COLO668 (cell line): Measurements from ENCODE around the gene GPSM3.
"Not testable (repeated sequence)": the region's sequence is repeated elsewhere in the genome, so short reads cannot be mapped to it uniquely, and the experiment has no call there.

Source experiments
- DNase-seq: peaks from one replicate; lab custom pipeline; 2025; ENCODE audit not compliant: unreplicated experiment; lab: John Stamatoyannopoulos, UW

GPSM3 gene

GRCh38 chr6:32192608-32193039 is at the start of gene GPSM3:
Gene GPSM3 (minus strand): TSS chr6:32192643. CDS start chr6:32192513, 130 bp downstream.
- peak; percentile 19 for DNase-seq

DNA sequence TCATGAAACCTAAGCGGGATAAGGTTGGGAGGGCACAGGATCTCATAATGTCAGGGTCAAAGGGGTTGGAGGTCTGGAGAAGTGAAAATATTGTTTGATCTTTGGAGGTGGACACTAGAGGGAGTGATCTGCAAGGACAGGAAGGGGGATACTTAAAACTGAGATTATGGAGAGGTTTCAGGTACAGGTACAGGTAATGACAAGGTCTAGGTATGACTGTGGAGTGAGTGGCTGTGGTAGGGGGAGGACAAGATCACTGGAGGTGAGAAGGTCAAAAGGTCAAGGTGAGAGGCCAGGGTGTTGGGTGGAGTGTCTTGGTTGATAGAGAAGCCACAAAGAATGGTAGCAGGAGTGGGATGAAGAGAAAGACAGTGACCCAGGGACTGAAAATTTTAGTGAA is 48.2 kb upstream of the GPSM3 start:
- no peak for DNase-seq

DNA sequence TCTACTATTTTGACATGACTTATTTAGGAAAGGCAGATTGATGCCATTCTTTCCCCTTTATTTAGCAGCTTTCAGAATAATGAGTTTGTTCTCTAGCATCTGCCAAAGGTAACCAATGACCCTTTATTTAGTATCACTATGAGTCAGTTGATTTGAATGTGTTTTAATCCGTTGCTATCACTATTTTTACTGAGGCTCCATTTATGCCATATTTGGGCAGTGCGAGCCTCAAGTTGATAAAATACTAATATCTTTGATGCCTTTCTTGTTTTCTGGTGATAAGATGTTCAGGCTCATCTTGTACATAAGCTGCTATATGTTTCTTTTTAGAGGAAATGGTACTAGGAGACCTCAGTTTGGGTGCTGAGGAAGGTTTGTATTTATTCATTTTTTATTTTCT is 47.0 kb upstream of the GPSM3 start:
- DNase-seq: no peak

DNA sequence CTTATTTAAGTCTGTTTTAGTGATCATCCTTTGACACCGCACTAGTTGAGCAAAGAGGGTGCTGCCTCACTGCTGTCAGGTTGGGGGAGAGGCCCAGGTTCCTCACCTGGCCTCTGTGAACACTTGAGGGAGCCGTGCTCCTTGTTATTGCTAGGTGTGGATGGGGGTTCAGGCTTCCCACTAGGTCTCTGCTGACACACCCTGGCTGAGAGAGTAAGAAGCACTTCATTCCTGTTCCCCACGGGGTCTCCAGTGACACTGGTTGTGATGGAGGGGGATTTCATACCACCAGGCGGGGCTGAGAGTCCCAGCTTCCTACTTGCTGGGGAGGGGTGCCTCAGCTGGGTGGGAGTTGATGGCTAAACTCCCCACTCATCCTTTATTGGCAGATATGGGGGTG is 42.5 kb upstream of the GPSM3 start:
- DNase-seq: no peak

GRCh38 chr6:32226434-32226833 is 34.0 kb upstream of the GPSM3 start:
- DNase-seq: no peak

DNA sequence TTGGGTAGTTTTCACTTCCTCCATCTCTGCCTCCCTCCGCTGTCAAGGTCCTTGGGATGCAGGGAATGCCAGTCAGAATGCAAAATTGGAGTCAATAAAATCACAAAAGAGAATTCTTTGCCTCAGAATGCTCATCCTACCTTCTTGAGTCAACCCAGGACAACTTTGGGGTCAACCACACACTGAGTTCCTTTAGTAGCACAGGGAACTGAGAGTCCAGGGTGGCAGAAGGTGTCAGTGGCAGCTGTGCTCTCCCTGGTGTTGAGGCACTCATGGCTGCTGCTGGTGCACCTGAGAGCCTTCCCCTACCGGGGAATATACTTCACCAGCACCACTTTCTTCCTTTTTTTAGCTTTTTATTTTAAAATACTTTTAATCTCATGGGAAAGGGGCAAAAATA is 32.3 kb upstream of the GPSM3 start:
- DNase-seq: no peak

DNA sequence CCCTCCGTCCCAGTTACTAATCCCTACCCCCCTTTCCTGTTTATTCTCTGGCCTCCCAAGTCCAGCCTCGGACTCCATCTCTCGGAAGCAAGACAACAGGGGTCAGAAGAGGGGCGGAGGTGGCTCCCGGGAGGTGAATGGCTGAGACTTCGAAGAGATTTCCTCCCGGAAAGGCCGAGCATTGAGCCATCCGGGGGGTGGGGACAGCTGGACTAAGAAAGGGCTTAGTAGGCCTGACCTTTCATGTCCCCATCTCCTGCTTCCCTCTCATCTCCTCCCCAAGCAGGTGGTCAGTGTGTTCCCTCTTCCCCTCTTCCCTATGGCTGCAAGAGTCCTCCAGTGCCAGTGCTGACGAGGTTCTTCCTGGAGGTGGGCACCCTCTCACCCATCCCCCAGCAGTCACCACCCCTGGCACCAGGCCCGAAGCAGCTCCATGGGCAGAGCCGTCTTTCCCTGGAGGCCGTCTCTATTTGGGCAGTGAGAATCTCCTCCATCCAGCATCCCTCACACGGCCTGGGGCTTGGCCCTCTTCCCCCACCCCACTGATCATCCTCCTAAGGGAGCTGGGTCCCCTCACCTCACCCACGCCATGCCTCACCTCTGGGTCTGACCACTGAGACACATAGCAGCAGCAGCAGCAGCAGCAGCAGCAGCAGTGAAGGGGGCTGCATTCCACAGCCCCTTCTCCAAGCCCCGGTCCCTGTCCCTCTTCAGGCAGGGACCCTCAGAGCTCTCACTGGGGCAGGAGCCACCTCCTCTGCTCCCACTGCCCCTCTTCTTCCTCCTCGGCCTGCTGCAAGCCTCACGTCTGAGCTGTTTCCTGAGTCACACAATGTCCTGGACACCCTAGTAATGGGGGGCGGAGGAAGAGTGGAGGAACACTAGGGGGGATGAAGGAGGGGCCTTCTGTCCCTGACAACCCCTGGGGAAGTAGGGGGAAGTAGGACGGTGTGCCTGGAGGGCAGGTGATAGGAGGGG is 31.1 kb upstream of the GPSM3 start, which contains the start of gene NOTCH4:
Gene NOTCH4, minus strand, starts transcription at position 810 of the 978 bp plus-strand sequence. Its CDS starts 139 bp downstream, at position 671.
- DNase-seq: no peak

- DNase-seq: no peak
Measured at GRCh38 chr6:32222333-32223230, 30.1 kb upstream of the GPSM3 start.

DNA sequence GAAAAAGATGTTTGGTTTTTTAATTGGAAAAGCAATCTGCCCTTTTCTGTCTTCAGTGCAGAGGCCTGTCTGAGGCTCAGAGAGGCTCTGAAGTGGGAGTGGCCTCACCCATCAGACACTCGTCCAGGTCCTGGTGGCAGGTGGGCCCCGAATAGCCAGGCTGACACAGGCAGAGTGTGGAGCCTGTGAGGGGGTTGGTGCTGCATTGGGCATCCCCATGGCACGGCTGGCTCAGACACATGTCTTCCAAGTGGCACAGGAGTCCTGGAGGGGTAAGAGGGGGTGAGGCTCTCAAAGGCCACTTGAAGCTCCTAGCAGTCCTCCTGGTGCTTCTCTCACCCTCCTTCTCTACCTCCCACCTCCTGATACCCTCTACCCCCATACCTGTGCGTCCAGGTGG is 27.6 kb upstream of the GPSM3 start:
- no peak for DNase-seq

GRCh38 chr6:32218167-32218566 is 25.7 kb upstream of the GPSM3 start:
- DNase-seq: no peak

DNA sequence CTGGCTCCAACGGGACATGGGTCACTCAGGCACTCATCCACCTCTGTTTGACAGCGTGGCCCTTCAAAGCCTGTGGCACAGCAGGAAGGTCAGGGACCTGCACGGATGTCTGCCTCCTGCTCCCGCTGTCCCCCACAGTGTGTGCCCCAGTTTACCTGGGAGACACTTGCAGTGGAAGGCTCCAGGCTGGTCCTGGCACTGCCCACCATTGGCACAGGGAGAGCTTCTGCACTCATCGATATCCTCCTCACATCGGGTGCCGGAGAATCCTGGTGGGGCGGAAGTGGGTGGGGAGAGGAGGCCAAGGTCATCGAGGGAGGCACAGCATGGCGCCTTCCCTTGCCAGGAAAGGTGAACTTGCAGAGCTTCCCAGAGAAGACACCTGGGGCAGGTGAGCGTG is 24.6 kb upstream of the GPSM3 start:
- no peak for DNase-seq

DNA sequence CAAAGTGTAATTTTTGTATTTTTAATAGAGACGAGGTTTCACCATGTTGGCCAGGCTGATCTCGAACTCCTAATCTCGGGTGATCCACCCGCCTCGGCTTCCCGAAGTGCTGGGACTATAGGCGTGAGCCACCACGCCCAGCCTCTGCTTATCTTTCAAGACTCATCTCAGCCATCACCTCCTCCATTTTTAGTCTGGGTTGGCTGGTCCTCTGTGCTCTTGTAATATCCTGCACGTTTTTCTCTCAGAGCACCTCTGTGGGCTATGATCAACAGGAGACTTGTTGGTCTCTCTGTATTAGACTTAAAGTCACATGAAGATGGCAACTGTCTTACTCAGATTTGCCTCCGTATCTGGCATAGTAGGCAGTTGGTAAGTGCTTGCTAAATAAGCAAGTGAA is 23.8 kb upstream of the GPSM3 start:
- DNase-seq: no peak

- DNase-seq: no peak
Measured at GRCh38 chr6:32215617-32216016, 23.2 kb upstream of the GPSM3 start.

DNA sequence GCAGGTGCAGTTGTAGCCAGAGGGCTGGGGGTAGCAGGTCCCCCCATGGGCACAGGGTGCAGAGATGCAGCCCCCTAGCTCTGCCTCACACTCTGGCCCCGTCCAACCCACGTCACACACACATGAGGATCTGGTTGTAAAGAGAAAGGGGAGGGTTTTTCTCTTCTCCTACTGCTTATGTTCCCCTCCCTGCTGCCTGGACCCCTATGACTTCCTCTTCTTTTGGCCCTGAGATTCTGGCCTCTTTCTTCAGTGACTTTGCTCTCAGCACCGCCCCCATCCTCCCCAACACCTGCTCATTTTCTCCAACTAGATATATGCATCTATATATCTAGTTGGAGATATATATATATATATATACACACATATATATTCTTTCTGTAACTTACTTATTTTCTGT is 21.7 kb upstream of the GPSM3 start:
- no peak for DNase-seq

GRCh38 chr6:32213649-32214048 is 21.2 kb upstream of the GPSM3 start:
- no peak for DNase-seq

GRCh38 chr6:32212076-32212760 is 19.8 kb upstream of the GPSM3 start:
- no peak for DNase-seq

- DNase-seq: not testable (repeated sequence)
Measured at GRCh38 chr6:32211432-32211831, 19.0 kb upstream of the GPSM3 start.

DNA sequence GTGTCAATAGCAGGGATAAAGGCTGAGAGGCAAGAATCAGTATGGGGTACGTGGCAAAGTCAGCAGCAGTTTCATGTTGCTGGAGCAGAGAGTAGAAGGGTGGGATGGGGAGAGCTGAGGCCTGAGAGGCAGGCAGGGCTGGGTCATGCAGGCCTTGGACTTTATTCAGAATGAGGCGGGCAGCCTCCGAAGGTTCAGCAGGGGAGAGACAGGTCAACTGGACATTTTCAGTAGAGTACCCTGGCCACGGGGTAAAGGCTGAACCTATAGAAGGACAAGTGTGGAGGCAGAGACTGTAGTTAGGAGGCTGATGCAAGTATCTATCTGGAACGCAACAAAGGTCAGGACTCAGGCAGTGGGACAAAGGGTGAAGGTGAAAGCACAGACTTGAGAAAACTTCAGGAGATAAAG is 17.8 kb upstream of the GPSM3 start:
- no peak for DNase-seq

DNA sequence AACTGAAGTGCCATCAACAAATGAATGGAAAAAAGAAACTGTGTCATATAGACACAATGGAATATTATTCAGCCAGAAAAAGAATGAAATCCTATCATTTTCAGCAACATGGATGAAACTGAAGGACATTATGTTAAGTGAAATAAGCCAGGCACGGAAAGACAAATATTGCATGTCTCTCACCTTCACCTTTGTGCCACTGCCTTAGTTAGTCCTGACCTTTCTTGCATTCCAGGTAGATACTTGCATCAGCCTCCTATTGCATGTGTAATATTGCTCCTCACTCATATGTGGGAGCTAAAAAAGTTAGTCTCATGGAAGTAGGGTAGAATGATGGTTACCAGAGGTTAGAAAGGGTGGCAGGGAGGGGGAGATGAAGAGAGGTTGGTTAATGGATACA is 16.6 kb upstream of the GPSM3 start:
- no peak for DNase-seq

- no peak for DNase-seq
Measured at GRCh38 chr6:32204268-32204715, 11.8 kb upstream of the GPSM3 start.
